8988T (cell line): ENCODE measurements around the gene CACNA1I.
"Not testable (repeated sequence)": the region's sequence is repeated elsewhere in the genome, so short reads cannot be mapped to it uniquely, and the experiment has no call there.

Source experiments
- DNase-seq: peaks from one replicate; pipeline ENCODE4 v3.0.0; 2011

Gene CACNA1I

DNA sequence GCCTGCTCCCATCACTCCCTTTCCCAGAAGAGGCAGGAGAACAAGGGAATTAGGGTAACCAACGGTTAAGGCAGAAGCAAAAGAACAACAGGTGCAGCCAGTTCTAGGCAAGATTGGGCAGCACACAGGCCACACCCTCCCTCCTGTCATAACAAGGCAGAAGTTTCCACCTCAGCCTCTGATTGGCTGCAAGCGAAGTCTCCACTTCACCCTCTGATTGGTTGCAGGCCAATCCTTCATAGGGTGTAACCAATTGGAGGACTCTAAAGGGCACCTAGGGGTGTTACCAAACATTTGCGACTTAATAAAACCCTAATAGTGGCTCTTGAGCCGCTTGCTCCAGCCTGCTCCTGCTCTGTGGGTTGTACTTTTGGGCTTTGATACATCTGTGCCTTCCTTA lies 153.8 kb downstream of the CACNA1I start:
- no peak for DNase-seq

DNA sequence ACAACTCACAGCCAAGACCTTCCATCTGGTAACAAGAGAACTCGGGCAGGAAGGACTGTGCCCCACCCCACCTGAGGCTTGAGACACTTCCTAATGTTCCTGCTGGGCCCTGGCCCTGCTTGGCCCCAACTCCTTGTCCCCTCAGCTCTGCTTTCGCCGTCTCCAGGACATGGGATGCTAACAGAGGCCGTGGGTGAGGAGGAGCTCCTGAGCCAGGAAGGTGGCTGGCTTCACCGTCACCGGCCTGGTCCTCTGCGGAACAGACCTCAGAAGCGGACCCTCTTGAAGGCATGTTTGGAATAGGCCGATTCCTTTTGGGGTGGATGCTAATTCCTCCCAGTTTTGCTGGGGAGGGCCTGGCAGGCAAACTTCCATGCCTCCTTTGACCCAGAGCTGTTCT lies 154.3 kb downstream of the CACNA1I start:
- DNase-seq: no peak

DNA sequence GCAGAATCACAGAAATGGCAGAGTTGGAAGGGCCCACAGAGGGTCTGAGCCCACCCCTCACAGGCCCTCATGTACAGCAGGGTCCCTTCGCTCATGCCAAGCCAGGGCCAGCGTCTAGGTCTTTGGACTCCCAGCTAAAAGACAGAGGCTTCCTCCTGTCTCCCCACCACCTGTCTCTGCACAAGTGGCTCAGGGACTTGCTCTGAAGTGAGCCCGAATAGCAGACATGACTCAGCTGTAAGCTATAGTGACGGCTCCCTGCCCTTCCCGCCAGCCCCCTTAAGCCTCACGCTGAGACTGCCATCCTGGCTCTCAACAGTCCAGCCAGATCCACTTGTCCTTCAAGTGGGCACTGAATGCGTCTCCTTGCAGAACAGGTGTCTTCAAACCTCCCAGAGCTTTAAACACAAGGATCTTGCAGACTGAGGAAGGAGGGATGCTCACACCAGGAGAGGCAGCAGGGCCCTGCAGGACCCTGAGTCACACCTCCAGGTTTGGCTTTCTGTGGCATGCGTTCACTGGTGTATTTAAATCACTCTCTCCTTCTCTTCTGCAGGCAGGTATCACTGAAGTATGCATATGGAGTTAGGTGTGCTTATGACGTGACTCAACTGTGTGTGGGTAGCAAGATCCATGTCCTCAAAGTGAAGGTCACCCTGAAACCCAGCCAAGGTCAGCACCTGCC lies 154.9 kb downstream of the CACNA1I start:
- DNase-seq: no peak

DNA sequence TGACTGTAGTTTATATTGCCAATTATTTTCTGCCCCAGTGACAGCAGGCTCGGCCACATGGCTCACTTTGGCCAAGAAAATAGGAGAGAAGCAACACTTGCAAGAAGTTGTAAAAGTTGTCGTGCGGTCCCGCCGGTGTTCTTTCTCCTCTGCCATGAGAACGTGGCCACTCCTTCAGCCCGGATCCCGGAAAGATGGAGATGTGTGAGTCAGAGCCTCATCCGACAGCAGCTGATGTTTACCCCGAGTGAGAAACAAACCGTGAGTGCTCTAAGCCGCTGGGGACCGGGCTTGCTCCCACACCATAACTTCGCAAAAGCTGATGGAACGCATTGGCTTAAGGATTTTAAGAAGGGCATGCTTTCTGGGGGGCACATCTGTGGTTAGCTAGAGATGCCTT lies 157.0 kb downstream of the CACNA1I start:
- no peak for DNase-seq

DNA sequence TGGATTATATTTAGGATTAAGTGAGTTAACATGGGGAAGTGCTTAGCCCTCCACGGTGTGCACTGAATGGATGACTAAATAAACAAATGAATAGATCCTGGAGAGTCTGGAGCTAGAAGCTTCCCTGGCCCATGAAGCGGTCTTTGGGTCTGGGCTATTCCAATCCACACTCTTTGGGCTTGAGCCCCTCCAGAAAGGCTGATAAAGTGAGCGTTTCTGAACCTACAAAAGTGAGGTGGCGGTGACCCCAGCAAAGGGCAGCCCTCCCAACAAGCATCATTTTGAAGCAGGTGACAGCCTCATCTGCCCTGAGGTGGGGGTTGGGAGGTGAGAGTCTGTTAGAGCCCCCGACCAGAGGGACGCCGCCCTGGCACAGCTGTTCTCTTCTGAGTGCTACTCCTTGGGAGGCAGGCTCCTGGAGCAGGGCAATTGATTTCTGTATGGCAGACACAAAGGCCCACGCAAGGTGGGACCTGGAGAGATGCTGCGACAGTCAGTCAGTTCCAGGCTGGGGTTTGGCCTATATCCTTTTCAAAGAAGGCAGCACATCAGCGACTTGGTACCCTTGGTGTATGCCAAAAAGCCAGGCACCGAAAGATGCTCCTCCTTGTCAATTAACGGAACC lies 157.8 kb downstream of the CACNA1I start:
- DNase-seq: no peak

DNA sequence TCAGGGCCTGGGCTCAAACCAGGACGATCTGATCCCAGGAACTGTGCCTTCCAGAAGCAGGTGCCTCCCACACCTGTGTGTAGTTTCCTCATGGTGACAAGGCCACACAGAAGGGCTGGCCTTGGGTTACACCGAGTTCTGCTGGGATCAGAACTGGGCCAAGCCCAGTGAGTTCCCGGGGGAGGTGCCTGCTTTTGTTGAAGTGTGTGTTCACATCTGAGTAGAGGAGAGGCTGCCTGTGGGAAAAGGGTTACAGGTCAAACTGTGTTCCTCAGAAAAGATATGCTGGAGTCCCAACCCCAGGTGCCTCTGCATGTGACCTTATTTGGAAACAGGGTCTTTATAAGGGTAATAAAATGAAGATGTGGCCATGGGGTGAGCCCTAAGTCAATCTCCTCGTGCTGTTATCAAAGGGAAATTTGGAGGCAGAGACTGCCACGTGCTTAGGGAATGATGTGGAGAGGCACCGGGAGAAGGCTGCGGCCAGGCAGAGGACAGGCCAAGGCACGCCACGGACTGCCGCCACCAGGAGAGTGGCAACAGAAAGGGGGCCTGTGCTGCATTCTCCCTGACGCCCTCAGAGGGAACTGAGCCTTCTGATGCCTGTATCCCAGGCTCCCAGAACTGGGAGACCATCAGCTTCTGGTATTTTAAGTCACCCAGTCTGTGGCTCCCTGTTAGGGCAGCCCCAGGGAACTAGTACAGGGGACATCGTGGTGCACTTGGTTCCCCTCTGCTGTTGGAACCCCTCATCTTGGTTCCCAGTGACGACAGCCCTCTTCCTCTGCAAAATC lies 158.8 kb downstream of the CACNA1I start:
- DNase-seq: no peak

DNA sequence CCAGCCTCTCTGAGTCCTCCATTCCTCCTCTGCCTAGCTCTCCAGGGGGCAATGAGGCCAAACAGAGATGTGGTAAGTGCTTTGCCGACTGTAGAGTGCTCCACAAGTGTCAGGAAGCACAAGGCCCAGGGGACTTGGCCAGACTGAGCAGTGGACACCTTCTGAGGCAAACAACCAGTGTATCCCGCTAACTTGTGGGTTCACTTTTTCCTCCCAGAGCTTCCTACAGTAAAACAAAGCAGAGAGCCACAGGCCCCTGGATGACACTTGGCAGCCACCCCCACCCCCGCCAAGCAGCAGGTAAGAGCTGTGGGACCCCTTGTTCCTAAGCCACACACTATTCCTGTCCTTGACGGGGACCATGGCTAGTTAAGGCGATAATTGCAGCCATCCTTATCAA lies 160.9 kb downstream of the CACNA1I start:
- no peak for DNase-seq

DNA sequence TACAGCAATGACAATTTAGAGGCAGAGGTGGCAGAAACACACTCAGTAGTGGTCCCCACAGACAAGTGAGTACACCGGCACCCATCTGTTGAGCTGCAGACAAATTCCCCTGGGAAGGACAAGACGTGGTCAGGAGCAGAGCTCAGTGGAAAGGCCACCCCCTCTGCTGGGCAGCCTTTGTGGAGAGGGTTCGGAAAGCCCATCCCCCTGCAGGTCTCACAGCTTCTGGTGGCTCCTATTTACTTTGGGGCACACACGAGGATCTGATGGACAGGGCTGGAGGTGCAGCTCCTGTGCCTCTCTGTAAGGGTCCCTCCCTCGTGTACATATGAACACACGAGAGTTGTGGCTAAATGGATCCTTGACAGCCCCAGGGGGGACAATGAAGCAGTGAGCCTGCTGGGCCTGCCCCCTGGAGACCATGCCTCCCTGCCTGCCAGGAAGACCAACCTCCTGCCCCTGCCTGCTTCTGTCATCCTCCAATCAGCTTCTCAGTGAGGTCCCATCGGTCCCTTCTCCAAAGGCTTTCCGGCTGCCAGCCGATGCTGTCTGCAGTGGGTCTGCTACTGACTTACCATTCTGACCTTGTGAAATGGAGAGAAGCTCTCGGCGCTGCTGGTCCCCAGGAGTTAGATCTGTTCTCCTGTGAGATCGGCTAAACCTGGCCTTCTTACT lies 161.5 kb downstream of the CACNA1I start:
- DNase-seq: no peak

DNA sequence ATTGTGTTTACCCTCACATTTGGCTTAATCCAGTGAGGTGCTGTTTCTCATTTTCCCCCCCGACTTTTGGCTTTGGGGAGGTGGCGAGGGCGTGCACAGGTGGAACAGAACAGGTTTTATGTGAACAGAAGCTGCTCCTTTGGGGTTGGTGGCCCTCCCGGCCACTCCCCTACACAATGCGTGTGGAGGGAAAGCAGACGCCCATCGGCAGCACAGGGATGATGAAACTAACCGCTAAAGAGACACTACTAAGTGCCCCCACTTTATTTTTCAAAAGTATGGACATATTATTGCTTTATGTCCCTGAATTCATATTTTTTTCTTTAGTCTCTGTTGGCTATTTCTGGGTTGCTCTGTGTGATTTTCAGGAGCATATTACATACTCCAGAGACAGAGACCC lies 162.1 kb downstream of the CACNA1I start:
- DNase-seq: no peak

DNA sequence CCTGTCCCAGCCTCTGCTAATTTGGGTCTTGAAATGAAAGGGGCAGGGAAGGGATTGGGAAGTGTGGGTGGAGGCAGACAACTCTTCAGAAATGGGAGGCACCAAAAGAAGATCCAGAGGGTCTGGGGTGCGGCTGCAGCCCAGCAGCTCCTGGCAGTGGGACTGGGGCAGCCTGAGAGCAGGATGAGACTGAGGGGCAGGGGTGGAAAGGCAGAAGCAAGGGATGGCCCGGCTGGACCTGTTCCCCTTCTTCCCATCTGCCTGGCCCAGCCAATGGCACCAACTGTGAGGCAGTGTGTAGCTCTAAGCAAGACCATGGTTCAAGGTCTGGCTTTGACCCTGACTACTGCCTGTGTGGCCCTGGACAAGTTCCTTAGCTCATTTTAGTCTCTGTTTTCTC lies 162.6 kb downstream of the CACNA1I start:
- no peak for DNase-seq

DNA sequence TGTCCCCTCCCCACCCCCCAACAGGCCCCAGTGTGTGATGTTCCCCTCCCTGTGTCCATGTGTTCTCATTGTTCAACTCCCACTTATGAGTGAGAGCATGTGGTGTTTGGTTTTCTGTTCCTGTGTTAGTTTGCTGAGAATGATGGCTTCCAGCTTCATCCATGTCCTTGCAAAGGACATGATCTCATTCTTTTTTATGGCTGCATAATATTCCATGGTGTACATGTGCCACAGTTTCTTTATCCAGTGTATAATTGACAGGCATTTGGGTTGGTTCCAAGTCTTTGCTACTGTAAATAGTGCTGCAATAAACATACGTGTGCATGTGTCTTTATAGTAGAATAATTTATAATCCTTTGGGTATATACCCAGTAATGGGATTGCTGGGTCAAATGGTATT lies 163.5 kb downstream of the CACNA1I start:
- DNase-seq: not testable (repeated sequence)

DNA sequence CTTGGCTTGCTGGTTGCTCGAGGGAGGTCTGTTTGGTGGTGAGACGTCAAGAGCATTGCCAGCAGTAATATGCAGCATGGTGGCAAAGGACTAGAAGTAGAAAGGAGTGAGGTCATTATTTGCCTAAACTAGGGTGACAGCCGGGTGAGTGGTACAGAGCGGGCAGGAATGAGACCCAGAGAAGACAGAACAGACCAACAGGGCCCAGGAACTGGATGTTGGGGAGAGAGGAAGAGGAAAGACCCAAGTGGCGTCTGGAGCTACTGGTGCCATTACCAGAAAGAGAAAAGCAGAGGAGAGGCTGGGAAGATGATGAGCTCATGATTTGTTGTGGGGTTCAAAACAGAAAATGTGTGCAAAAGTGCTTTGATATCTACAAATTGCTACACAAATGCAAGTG lies 164.3 kb downstream of the CACNA1I start:
- no peak for DNase-seq

DNA sequence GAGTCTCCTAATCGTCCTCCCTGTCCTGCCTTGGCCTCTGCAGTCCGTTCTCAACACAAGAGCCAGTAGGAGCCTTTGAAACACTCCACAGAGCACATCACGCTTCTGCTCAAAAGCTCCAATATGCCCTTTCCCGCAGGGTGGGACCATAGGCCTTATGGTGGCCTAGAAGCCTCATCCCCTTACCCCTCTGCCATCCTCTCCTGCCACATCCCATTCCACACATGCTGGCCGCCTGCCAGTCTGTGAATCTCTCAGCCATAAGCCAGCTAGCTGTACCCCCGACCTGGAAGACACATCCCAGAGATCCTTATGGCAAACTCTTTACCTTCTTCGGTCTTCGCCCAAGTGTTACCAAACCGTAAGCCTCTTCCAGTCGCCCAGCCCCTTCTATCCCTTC lies 165.2 kb downstream of the CACNA1I start:
- DNase-seq: no peak

DNA sequence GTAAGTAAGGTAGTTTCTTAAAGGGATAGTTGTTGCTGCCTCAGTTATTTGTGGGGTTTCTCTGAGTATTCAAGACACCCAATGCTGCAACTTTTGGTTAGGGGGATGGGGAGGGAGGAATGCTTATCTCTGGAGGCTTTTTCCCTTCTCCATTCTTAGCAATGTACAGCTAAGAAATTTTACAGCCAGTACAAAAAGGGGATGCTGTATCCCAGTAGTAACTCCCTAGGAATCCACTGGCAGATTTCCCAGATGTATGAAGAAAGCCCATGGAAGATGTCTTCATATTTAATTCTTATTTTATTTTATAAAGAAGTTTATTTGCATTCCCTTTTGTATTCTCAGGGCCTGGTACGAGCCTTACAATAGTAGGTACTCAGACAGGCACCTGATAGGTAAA lies 168.2 kb downstream of the CACNA1I start:
- DNase-seq: no peak
